Activated CD4-positive, alpha-beta memory T cell treated with anti-CD3 and anti-CD28 coated beads, Interleukin-2, amount 10 ng/mL, durations not matched to agents 7 days and 5 days (primary cell): ENCODE results near the gene BAHCC1. TPM values are rescaled to one million over a fixed set of nuclear protein-coding genes. Genes with fewer than 3 reads are reported as not detected.

Experiments used
- CTCF ChIA-PET: fragments of 350-600 bp; sonication (Branson Sonifier 250); formaldehyde crosslinking; loops from one replicate; lab custom pipeline; 2021; ENCODE audit warnings: antibody characterized with exemption, inconsistent platforms; lab: Charles Lee
- POLR2A ChIA-PET: fragments of 350-600 bp; sonication (Branson Sonifier 250); formaldehyde crosslinking; loops from one replicate; lab custom pipeline; 2021; ENCODE audit warnings: antibody characterized with exemption; lab: Charles Lee
- DNase-seq: peaks from one replicate; pipeline ENCODE4 v3.0.0-alpha.2; 2020
- H3K27ac Mint-ChIP-seq: one replicate; pipeline ENCODE4 v1.8.0; 2021; ENCODE audit warnings: mild to moderate bottlenecking, mixed read lengths
- H3K27me3 Mint-ChIP-seq: one replicate; pipeline ENCODE4 v1.8.0; 2021; ENCODE audit warnings: mixed read lengths
- H3K36me3 Mint-ChIP-seq: one replicate; pipeline ENCODE4 v1.8.0; 2021; ENCODE audit warnings: low read depth, mixed read lengths
- H3K4me1 Mint-ChIP-seq: one replicate; pipeline ENCODE4 v1.8.0; 2021; ENCODE audit warnings: mixed read lengths
- H3K4me3 Mint-ChIP-seq: one replicate; pipeline ENCODE4 v1.8.0; 2021; ENCODE audit warnings: mild to moderate bottlenecking, mixed read lengths
- H3K9me3 Mint-ChIP-seq: one replicate; pipeline ENCODE4 v1.8.0; 2021; ENCODE audit warnings: mixed read lengths
- total RNA-seq, 2 experiments: library from RNA; stranded (reverse); gene quantifications; one replicate each; pipeline ENCODE4 v1.2.3, GENCODE V29; 2021

Gene BAHCC1
- total RNA-seq, 2 experiments from 2014 or later: 0.15 to 0.18 TPM

- Mint-ChIP-seq H3K9me3 (no peaks in the 10 kb centered on the region), H3K4me3 (no peak overlapping the region), H3K36me3 (peaks cover 9% of the 10 kb centered on the region), H3K4me1 (peaks cover 14% of the 10 kb centered on the region), H3K27ac (no peak overlapping the region), H3K27me3 (peaks cover 68% of the 10 kb centered on the region)
- POLR2A ChIA-PET: no interaction called here
- CTCF ChIA-PET: no interaction called here
- DNase-seq: no peak
Observed at GRCh38 chr17:81400996-81401722, 5.9 kb downstream of the BAHCC1 start.

DNA sequence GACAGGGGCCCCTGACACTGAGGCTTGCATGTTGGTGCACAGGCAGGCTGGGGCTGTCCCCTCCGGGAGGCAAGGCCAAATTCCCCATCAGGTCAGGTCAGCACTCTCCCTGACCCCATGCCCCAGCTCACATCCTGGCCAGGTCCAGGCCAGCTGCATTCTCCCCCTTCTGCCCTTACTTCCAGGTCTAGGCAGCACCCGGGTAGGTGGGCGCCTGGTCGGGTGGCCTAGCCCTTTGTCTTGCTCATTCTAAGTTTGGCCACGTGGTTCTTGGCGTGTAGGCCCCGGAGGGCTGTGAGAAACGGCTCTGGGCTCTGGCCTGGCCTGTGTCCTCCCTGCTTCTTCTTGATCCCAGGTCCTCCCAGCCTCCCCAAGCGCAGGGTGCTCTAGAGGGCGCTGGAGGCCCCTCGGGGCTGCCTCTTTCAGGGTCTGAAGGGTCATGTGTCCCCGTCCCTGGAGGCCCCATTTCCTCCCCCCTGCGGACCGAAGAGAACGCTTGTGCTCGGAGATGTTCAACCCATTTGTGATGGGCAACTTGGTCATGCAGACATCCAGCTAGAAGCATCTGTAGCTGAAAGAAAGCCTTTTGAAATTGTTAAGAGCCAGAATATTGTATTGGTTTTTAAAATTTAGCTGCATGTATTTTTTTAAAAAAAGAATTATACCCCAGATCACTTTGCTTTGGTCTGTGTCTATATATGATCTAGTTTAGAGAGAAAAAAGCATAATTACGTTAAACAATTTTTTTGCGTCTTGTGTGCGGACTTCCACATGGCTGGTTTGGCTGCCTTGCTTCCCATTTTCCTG, 6.7 kb downstream of the BAHCC1 start:
- peaks cover 67% of the 10 kb centered on the region for H3K27me3 Mint-ChIP-seq
- H3K9me3 Mint-ChIP-seq: no peaks in the 10 kb centered on the region
- POLR2A ChIA-PET: no interaction called here
- H3K36me3 Mint-ChIP-seq: peaks cover 9% of the 10 kb centered on the region
- CTCF ChIA-PET: interaction anchor here (0.6 kb wide), 1 partner anchor 600 kb away, joined by 3 read pairs; no protein-coding TSS in a partner anchor
- peaks cover 13% of the 10 kb centered on the region for H3K4me1 Mint-ChIP-seq
- H3K27ac Mint-ChIP-seq: no peak overlapping the region
- no peak overlapping the region for H3K4me3 Mint-ChIP-seq
- DNase-seq: no peak

- peaks cover 66% of the 10 kb centered on the region for H3K27me3 Mint-ChIP-seq
- H3K4me3 Mint-ChIP-seq: no peak overlapping the region
Observed at GRCh38 chr17:81402530-81402941, 7.3 kb downstream of the BAHCC1 start.

DNA sequence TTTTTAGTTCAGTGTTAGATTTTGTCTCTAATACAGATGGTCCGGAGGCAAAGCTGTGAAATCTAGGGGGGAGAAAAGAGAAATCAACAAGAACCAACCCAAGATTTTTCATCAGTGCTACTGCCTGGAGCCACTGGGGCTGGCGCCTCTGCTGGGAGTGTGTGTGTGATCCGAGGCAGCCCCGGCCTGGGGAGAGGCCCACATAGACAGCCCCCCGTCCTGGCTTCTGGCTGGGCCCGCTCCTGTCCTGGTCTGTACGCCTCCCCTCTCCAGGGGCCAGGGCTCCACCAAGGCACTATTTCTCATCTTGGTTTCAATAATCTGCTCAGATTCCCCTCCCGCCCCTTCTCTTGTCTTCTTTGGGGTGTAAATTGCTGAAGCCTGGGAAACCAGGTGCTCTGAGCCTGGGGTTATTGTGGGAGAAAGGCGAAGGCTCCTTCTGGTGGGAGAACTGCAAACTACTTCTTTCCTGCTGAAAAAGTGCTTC, 7.8 kb downstream of the BAHCC1 start:
- H3K36me3 Mint-ChIP-seq: peaks cover 6% of the 10 kb centered on the region
- no peak overlapping the region for H3K27ac Mint-ChIP-seq
- peaks cover 9% of the 10 kb centered on the region for H3K4me1 Mint-ChIP-seq
- POLR2A ChIA-PET: no interaction called here
- CTCF ChIA-PET: no interaction called here
- H3K4me3 Mint-ChIP-seq: no peak overlapping the region
- DNase-seq: no peak
- no peaks in the 10 kb centered on the region for H3K9me3 Mint-ChIP-seq
- peaks cover 65% of the 10 kb centered on the region for H3K27me3 Mint-ChIP-seq

More at GRCh38 chr17:81402530-81402941, 7.3 kb downstream of the BAHCC1 start:
- CTCF ChIA-PET: interaction anchor here (0.6 kb wide), 1 partner anchor 600 kb away, joined by 3 read pairs; no protein-coding TSS in a partner anchor
- POLR2A ChIA-PET: no interaction called here
- Mint-ChIP-seq H3K27ac (no peak overlapping the region), H3K4me1 (peaks cover 13% of the 10 kb centered on the region), H3K36me3 (peaks cover 9% of the 10 kb centered on the region), H3K9me3 (no peaks in the 10 kb centered on the region)
- no peak for DNase-seq

DNA sequence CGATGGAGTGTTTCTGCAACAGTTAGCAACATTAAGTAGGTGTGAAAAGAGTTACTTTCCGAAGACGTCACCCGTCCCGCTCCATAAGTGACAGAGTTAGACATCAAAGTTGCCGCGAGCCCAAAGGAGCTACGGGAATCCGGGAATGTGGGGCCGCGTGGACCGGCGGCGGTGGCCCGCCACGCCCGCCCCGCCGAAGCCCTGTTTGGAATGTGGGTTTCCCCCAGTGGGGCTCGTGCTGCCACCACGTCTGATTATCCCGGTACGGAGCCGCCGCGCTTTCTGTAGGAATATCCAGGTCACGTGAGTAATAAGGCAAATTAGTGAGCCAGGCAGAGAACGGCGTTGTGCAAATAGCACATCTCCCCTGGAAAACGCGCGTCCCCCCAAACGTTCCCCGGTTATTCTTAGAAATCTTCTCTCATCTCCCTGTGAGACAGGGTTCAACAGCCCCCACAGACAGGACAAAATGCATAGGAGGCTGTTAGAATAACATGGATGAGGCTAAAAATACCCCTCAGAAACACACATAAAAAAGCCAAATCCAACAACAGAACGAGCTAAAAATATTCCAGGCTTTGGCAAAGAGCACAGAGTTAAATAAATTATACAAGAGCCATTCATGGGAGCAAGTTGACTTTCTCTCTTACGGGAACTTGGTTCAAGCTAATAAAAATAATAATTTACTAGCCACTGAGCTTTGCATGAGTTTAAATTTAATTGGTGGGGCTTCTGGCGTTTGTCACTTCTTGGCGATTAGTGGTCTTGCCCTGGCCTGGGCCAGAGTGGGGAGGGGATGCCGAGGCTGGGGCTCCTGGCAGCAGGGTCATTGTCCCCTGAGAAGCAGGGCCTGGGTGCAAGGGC, 8.6 kb downstream of the BAHCC1 start:
- no peaks in the 10 kb centered on the region for H3K9me3 Mint-ChIP-seq
- H3K36me3 Mint-ChIP-seq: peaks cover 3% of the 10 kb centered on the region
- peaks cover 63% of the 10 kb centered on the region for H3K27me3 Mint-ChIP-seq
- no peak overlapping the region for H3K27ac Mint-ChIP-seq
- no peak overlapping the region for H3K4me3 Mint-ChIP-seq
- H3K4me1 Mint-ChIP-seq: peaks cover 5% of the 10 kb centered on the region
- DNase-seq: no peak
- ChIA-PET CTCF (no interaction called here), POLR2A (no interaction called here)

- DNase-seq: no peak
- no peak overlapping the region for H3K27ac Mint-ChIP-seq
- CTCF ChIA-PET: no interaction called here
Observed at GRCh38 chr17:81404558-81405165, 9.4 kb downstream of the BAHCC1 start.

DNA sequence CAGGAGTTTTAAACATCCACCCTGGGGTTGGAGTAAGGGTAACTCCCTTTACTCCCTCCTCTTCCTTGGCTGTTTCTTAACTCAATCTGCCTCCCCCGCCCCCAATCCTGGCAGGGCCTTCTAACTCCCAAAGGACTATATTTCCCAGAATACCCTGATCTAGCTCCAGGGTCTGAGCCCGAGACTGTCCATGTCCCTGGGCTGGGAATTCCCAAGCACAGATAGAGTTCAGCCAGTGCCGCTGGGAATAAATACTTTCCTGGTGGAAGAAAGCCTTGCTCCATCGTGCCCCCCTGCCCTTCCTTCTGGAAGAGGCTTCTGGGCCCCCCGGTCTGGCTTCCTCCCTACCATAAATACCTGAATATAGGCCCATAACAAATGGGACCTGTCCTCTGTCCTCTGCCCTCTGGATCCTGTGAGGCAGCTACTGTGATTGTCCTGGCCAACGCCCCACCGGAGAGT, 10.2 kb downstream of the BAHCC1 start:
- Mint-ChIP-seq H3K27ac (no peak overlapping the region), H3K4me3 (no peak overlapping the region), H3K27me3 (peaks cover 63% of the 10 kb centered on the region), H3K4me1 (no peaks in the 10 kb centered on the region), H3K36me3 (no peaks in the 10 kb centered on the region), H3K9me3 (no peaks in the 10 kb centered on the region)
- POLR2A ChIA-PET: no interaction called here
- CTCF ChIA-PET: no interaction called here
- no peak for DNase-seq

More at GRCh38 chr17:81404558-81405165, 9.4 kb downstream of the BAHCC1 start:
- H3K4me3 Mint-ChIP-seq: no peak overlapping the region
- H3K4me1 Mint-ChIP-seq: peaks cover 3% of the 10 kb centered on the region
- POLR2A ChIA-PET: no interaction called here
- peaks cover 2% of the 10 kb centered on the region for H3K36me3 Mint-ChIP-seq
- H3K9me3 Mint-ChIP-seq: no peaks in the 10 kb centered on the region
- peaks cover 67% of the 10 kb centered on the region for H3K27me3 Mint-ChIP-seq

DNA sequence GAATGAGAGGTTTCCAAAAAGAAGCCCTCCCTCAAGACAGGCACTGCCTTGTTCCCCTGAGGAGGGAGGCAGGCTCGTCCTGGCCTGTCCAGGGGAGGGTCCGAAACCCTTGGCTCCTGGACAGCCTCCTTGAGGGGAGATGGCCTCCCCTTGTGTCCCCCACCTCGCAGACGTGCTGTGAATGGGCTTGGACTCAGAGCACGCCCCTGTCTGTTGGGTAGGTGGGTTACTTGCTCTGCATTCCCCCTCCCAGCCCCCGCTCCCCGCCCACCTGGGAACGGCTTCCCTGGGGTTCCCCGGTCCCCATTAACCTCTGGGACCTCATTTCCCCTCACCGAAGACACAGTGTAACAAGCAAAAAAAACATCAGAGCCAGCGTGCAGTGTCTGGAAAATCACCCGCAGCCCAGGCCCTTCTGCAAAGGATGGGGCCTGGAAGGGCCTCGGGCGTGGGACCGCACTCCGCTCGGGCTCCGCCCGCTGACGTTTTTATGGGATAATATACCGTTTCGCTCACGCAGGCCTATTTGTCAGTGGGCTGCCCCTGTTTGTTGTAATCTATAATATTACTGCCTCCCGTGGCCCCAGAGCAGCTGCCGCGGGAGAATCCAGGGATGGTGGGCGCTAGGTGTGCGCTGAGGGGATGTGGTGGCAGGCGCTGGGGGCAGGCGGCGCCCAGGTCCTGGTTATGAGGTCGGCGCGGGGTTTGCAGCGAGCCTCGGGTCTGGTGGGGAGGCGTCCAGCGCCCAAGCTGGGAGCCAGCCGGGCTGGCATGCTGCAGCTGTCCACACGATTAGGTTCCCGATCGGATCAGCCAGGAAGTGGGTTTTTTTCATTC, 11.1 kb downstream of the BAHCC1 start:
- Mint-ChIP-seq H3K27me3 (peaks cover 55% of the 10 kb centered on the region), H3K27ac (no peak overlapping the region), H3K4me1 (peaks cover under 1% of the 10 kb centered on the region), H3K36me3 (no peaks in the 10 kb centered on the region), H3K4me3 (no peak overlapping the region), H3K9me3 (no peaks in the 10 kb centered on the region)
- ChIA-PET CTCF (no interaction called here), POLR2A (no interaction called here)
- no peak for DNase-seq

GRCh38 chr17:81408049-81408448, 12.8 kb downstream of the BAHCC1 start:
- CTCF ChIA-PET: no interaction called here
- Mint-ChIP-seq H3K4me1 (peaks cover 13% of the 10 kb centered on the region), H3K9me3 (no peaks in the 10 kb centered on the region), H3K4me3 (no peak overlapping the region), H3K27me3 (peaks cover 47% of the 10 kb centered on the region), H3K36me3 (no peaks in the 10 kb centered on the region), H3K27ac (no peak overlapping the region)
- DNase-seq: no peak
- POLR2A ChIA-PET: no interaction called here

- POLR2A ChIA-PET: no interaction called here
- Mint-ChIP-seq H3K27ac (no peak overlapping the region), H3K4me1 (peaks cover 16% of the 10 kb centered on the region), H3K4me3 (no peak overlapping the region), H3K36me3 (no peaks in the 10 kb centered on the region), H3K27me3 (peaks cover 37% of the 10 kb centered on the region), H3K9me3 (no peaks in the 10 kb centered on the region)
- no peak for DNase-seq
- CTCF ChIA-PET: no interaction called here
Observed at GRCh38 chr17:81409190-81409935, 14.1 kb downstream of the BAHCC1 start.

- DNase-seq: no peak
- CTCF ChIA-PET: interaction anchor here (0.7 kb wide), 1 partner anchor 49 kb away, joined by 3 read pairs; no protein-coding TSS in a partner anchor
- Mint-ChIP-seq H3K4me3 (no peak overlapping the region), H3K9me3 (peaks cover under 1% of the 10 kb centered on the region), H3K36me3 (no peaks in the 10 kb centered on the region), H3K4me1 (peaks cover 16% of the 10 kb centered on the region), H3K27me3 (peaks cover 26% of the 10 kb centered on the region), H3K27ac (no peak overlapping the region)
- POLR2A ChIA-PET: interaction anchor here (1.0 kb wide), 1 partner anchor 101 kb away, joined by 3 read pairs; the partner anchor contains the start of gene ACTG1
Observed at GRCh38 chr17:81410852-81411251, 15.6 kb downstream of the BAHCC1 start.
